Activated T-cell treated with anti-CD3 and anti-CD28 coated beads, Interleukin-2, amount 50 U/mL, for 4 hours (primary cell): ENCODE results near the gene FOXP3. TPM values are rescaled to one million over a fixed set of nuclear protein-coding genes. Genes with fewer than 3 reads are reported as not detected.

Source experiments
- ATAC-seq, 2 donors: fragments of 200-7000 bp; cut with Tn5 transposase; one replicate each; pipeline ENCODE4 v1.10.0; 2021
- DNase-seq: peaks from one replicate; pipeline ENCODE4 v3.0.0-alpha.2; 2020
- H3K27me3 Mint-ChIP-seq: one replicate; pipeline ENCODE4 v1.8.0; 2021; ENCODE audit warnings: low read depth, mixed read lengths
- H3K36me3 Mint-ChIP-seq: one replicate; pipeline ENCODE4 v1.8.0; 2022; ENCODE audit warnings: mixed read lengths; ENCODE audit not compliant: insufficient read depth
- H3K4me1 Mint-ChIP-seq: one replicate; pipeline ENCODE4 v1.8.0; 2021; ENCODE audit warnings: low read depth, mixed read lengths
- H3K4me3 Mint-ChIP-seq: one replicate; pipeline ENCODE4 v1.8.0; 2021; ENCODE audit warnings: mild to moderate bottlenecking, moderate library complexity, mixed read lengths
- H3K9me3 Mint-ChIP-seq: one replicate; pipeline ENCODE4 v1.8.0; 2021; ENCODE audit warnings: mixed read lengths
- total RNA-seq, 3 donors: library from RNA; stranded (reverse); gene quantifications; one replicate each; pipeline ENCODE4 v1.2.1, GENCODE V29; 2021

Gene FOXP3
- total RNA-seq, 3 donors from 2014 or later: 14.7 to 18.5 (median 16.1) TPM

GRCh38 chrX:49286581-49286980 lies 22.1 kb upstream of the FOXP3 start:
- DNase-seq (no peak), ATAC-seq (no peak)
- no peaks in the 10 kb centered on the region for H3K27me3 Mint-ChIP-seq
- no peak overlapping the region for H3K4me3 Mint-ChIP-seq
- peaks cover 33% of the 10 kb centered on the region for H3K4me1 Mint-ChIP-seq
- no peaks in the 10 kb centered on the region for H3K36me3 Mint-ChIP-seq
- no peaks in the 10 kb centered on the region for H3K9me3 Mint-ChIP-seq

GRCh38 chrX:49286136-49286535 lies 21.6 kb upstream of the FOXP3 start:
- H3K4me1 Mint-ChIP-seq: peaks cover 34% of the 10 kb centered on the region
- H3K4me3 Mint-ChIP-seq: no peak overlapping the region
- H3K27me3 Mint-ChIP-seq: no peaks in the 10 kb centered on the region
- DNase-seq: no peak
- ATAC-seq: no peak
- H3K36me3 Mint-ChIP-seq: no peaks in the 10 kb centered on the region
- H3K9me3 Mint-ChIP-seq: no peaks in the 10 kb centered on the region

- ATAC-seq (no peak), DNase-seq (no peak)
- H3K9me3 Mint-ChIP-seq: no peaks in the 10 kb centered on the region
- no peaks in the 10 kb centered on the region for H3K36me3 Mint-ChIP-seq
- peaks cover 43% of the 10 kb centered on the region for H3K4me1 Mint-ChIP-seq
- no peaks in the 10 kb centered on the region for H3K27me3 Mint-ChIP-seq
- no peak overlapping the region for H3K4me3 Mint-ChIP-seq
Observed at GRCh38 chrX:49284212-49284611, 19.7 kb upstream of the FOXP3 start.

DNA sequence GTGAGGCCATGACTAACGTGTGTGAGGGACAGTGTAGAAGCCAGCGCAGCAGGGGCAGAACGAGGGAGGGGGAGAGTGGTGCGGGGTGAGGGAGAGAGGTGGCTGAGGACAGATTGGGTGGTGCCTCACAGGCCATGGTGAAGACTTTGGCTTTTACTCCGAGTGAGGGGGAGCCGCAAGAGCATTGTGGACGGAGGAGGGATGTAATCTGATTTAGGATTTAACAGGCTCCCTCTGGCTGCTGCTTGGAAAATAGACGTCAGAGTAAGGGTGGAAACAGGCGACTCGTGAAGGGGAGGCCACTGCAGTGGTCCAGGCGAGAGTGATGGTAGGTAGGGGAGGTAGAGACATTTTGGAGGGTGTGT lies 18.1 kb upstream of the FOXP3 start:
- Mint-ChIP-seq H3K4me1 (peaks cover 43% of the 10 kb centered on the region), H3K27me3 (no peaks in the 10 kb centered on the region), H3K9me3 (no peaks in the 10 kb centered on the region), H3K36me3 (no peaks in the 10 kb centered on the region), H3K4me3 (no peak overlapping the region)
- ATAC-seq: no peak
- DNase-seq: no peak

- no peak for ATAC-seq
Observed at GRCh38 chrX:49278081-49278480, 13.6 kb upstream of the FOXP3 start.

DNA sequence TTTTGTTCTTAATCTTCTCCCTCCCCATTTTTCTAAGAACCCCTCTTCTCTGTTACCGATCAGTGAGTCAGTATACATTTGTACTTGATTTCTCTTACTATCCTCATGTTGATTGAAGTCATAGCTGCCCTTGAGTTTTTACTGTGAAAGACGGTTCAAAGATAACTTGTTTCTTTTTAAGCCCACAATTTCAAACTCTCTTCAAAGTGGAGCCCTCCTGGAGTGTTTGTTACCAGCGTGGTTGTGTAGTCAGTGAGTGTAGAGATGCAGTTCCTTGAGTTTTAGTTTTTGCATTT lies 13.0 kb upstream of the FOXP3 start:
- Mint-ChIP-seq H3K4me1 (peaks cover 85% of the 10 kb centered on the region), H3K36me3 (peaks cover 3% of the 10 kb centered on the region), H3K9me3 (no peaks in the 10 kb centered on the region), H3K4me3 (peak overlapping the region; percentile 73), H3K27me3 (no peaks in the 10 kb centered on the region)
- peak; percentile 40 to 44 for ATAC-seq
- no peak for DNase-seq

More at GRCh38 chrX:49278081-49278480, 13.6 kb upstream of the FOXP3 start:
- Mint-ChIP-seq H3K4me3 (peak overlapping the region; percentile 14), H3K27me3 (no peaks in the 10 kb centered on the region), H3K4me1 (peaks cover 83% of the 10 kb centered on the region), H3K9me3 (no peaks in the 10 kb centered on the region), H3K36me3 (peaks cover 3% of the 10 kb centered on the region)
- DNase-seq: no peak

DNA sequence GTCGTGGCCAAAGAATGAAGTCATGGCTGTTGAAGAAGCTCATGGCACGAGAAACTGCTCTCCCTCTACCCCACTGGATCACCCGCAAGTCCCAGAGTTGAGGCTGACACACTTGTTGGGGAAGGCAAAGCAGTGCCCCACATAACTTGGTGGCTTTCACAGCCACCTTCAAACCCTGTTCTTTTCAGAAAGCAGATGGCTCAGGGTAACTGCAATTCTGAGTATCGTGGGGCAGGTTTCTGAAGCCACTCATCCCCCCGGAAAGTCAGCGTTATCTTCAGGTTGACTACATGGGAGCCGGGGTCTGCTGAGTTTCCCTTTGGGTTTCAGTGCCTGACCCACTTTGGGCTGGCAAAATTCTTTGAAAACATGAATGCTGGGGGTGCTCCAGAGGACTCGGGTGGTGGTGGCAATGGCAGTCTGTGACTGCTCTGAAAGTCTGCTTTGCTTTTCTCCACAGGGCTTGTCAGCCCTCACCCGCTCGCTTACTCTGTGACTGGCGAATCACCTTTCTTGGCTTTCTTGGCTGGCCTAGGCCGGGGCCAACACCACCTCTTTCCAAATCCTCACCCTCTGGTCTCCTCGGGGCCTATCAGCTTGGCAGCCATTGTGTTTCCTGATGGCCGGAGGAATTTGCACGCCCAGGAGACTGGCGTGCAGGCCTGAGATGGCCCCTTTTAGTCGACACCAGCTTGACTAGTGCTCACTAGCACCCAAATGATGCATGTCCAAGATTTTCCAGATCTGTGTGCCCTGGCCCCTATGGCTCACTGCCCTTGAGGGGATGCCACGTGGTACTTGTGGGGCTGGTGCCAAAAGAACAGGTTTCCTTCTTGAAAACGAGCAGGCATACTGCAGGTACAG lies 12.4 kb upstream of the FOXP3 start:
- Mint-ChIP-seq H3K4me1 (peaks cover 85% of the 10 kb centered on the region), H3K9me3 (no peaks in the 10 kb centered on the region), H3K4me3 (peak overlapping the region; percentile 73), H3K36me3 (peaks cover 3% of the 10 kb centered on the region), H3K27me3 (no peaks in the 10 kb centered on the region)
- DNase-seq (peak; percentile 2), ATAC-seq (peak; percentile 16 to 27)

DNA sequence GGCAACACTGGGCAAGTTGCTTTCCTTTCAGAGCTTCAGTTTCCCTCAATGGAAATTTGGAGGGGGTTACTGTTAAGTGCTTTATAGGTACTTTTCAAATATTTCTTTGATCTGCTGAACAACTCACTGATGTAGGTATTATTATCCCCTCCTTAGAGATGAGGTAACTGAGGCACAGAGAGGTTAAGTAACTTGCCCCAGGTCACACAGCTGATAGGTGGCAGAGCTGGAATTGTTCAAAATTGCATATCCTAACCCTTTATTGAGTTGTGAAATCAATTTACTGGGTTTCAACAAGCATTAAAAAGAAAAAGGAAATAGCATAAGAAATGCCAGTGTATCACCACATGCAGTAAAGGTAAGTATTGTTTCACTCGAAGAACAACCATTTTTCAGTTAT lies 11.7 kb upstream of the FOXP3 start:
- DNase-seq (no peak), ATAC-seq (no peak)
- Mint-ChIP-seq H3K36me3 (peaks cover 4% of the 10 kb centered on the region), H3K4me3 (no peak overlapping the region), H3K4me1 (peaks cover 91% of the 10 kb centered on the region), H3K9me3 (no peaks in the 10 kb centered on the region), H3K27me3 (no peaks in the 10 kb centered on the region)

GRCh38 chrX:49273181-49273727 lies 8.7 kb upstream of the FOXP3 start:
- H3K4me3 Mint-ChIP-seq: peak overlapping the region; percentile 76
- peak; percentile 4 for ATAC-seq
- no peaks in the 10 kb centered on the region for H3K9me3 Mint-ChIP-seq
- H3K4me1 Mint-ChIP-seq: peaks cover 77% of the 10 kb centered on the region
- no peak for DNase-seq
- H3K36me3 Mint-ChIP-seq: peaks cover 8% of the 10 kb centered on the region
- no peaks in the 10 kb centered on the region for H3K27me3 Mint-ChIP-seq

GRCh38 chrX:49272421-49272820 lies 7.9 kb upstream of the FOXP3 start:
- no peak for DNase-seq

GRCh38 chrX:49271341-49271740 lies 6.8 kb upstream of the FOXP3 start:
- H3K4me3 Mint-ChIP-seq: peak overlapping the region; percentile 76
- H3K36me3 Mint-ChIP-seq: peaks cover 8% of the 10 kb centered on the region
- H3K9me3 Mint-ChIP-seq: no peaks in the 10 kb centered on the region
- no peak for ATAC-seq
- peaks cover 62% of the 10 kb centered on the region for H3K4me1 Mint-ChIP-seq
- H3K27me3 Mint-ChIP-seq: no peaks in the 10 kb centered on the region
- DNase-seq: no peak

More at GRCh38 chrX:49272421-49272820, 7.9 kb upstream of the FOXP3 start:
- H3K27me3 Mint-ChIP-seq: no peaks in the 10 kb centered on the region
- peaks cover 73% of the 10 kb centered on the region for H3K4me1 Mint-ChIP-seq
- no peaks in the 10 kb centered on the region for H3K9me3 Mint-ChIP-seq
- H3K4me3 Mint-ChIP-seq: peak overlapping the region; percentile 76
- ATAC-seq: no peak
- H3K36me3 Mint-ChIP-seq: peaks cover 8% of the 10 kb centered on the region

- peaks cover 53% of the 10 kb centered on the region for H3K4me1 Mint-ChIP-seq
- ATAC-seq (no peak), DNase-seq (no peak)
- H3K27me3 Mint-ChIP-seq: no peaks in the 10 kb centered on the region
- H3K9me3 Mint-ChIP-seq: no peaks in the 10 kb centered on the region
- peak overlapping the region; percentile 76 for H3K4me3 Mint-ChIP-seq
- peaks cover 8% of the 10 kb centered on the region for H3K36me3 Mint-ChIP-seq
Observed at GRCh38 chrX:49270249-49270921, 5.9 kb upstream of the FOXP3 start.

DNA sequence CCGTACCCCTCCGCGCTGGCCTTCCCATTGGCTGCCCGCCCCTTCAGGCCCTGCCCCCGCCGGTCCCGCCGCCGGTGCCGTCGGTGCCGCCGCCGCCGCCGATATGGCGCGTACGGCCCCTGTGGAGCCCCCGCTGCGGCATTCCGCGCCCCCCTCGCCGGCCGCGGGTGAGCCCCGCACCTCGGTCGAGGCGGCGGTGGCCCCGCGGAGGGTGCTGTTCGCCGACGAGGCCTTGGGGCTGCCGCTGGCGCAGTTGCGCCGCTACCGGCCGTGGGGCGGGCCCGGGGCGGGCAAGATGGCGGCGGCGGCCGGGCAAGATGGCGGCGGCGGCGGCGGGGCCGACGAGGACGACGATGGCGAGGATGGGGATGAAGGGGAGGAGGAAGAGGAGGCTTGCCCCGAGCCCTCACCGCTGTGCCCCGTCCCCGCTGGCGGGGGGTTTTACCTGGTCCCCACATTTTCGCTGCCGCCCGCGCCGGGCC lies 5.3 kb upstream of the FOXP3 start, which contains the start of gene PPP1R3F:
PPP1R3F (plus strand) TSS at position 27 of the 482 bp plus-strand sequence; CDS start at position 104, 77 bp downstream.
- H3K4me1 Mint-ChIP-seq: peaks cover 51% of the 10 kb centered on the region
- no peaks in the 10 kb centered on the region for H3K27me3 Mint-ChIP-seq
- H3K36me3 Mint-ChIP-seq: peaks cover 5% of the 10 kb centered on the region
- peak within 1 kb of the TSS; percentile 87 for H3K4me3 Mint-ChIP-seq
- DNase-seq (no peak), ATAC-seq (peak; percentile 8 to 19)
- H3K9me3 Mint-ChIP-seq: no peaks in the 10 kb centered on the region

DNA sequence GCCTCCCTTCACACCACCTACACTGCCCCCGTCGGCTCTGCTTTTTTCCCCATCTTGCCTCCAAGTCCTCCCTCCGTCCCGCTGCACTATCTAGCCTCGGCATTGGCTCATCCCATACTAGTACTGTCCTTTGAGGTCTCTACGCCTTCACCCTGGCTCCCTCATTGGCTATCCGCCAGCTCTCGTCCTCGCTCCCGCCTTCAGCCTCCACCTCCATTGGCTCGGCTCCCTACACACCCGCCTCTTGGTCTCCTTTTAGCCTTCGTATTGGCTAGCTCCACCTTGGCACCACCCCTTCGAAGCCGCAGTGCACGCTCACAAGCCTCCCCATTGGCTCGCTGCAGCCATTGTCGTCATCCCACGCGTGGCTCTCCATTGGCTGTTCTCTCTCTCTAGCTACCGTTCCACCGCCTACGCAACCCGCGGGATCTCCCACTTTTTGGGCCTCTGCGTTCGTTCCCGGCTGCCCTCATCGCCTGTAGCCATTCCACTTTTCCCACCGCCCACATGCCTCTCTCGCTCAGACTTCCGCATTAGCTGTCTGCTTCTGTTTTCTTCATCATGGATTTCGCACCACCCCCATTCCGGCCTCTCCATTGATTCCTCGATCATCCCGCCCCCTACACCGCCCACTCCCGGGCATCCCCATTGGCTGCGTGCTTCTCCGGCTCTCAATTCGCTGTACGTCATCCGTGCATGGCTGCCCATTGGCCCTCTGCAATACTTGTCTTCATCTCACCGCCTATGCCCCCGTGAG lies 4.7 kb upstream of the FOXP3 start:
- ATAC-seq: peak; percentile 81 to 84
- Mint-ChIP-seq H3K9me3 (no peaks in the 10 kb centered on the region), H3K27me3 (no peaks in the 10 kb centered on the region), H3K4me3 (peak overlapping the region; percentile 87), H3K4me1 (peaks cover 47% of the 10 kb centered on the region), H3K36me3 (peaks cover 5% of the 10 kb centered on the region)
- peak; percentile 91 for DNase-seq
